NK-92 (cell line): ENCODE measurements around the gene FOXD4L6.
"Not testable (repeated sequence)": the region's sequence is repeated elsewhere in the genome, so short reads cannot be mapped to it uniquely, and the experiment has no call there.

Experiments used
- DNase-seq: peaks from one replicate; lab custom pipeline; 2025; ENCODE audit not compliant: unreplicated experiment; lab: John Stamatoyannopoulos, UW

The FOXD4L6 gene

GRCh38 chr9:41104542-41104941 lies 23.9 kb downstream of the FOXD4L6 start:
- not testable (repeated sequence) for DNase-seq

DNA sequence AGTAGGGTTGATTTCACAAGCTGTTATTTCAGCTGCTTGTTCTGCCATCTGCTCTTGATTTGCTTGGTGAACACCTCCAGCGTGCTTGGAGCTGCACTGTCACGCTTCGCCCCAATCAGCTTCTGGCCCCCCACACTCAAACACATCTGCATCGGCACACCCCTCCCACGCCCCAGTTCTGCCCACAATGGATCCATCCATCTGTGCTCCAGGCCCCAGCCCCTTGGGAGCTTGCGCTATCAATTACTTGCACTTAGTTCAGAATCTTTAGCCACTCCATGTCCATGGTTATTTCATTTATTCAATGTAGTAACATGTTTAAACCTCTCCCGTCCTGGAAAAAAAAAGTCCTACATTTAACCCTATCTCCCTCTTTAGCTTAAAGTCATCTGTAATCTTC lies 28.0 kb downstream of the FOXD4L6 start:
- DNase-seq: not testable (repeated sequence)

DNA sequence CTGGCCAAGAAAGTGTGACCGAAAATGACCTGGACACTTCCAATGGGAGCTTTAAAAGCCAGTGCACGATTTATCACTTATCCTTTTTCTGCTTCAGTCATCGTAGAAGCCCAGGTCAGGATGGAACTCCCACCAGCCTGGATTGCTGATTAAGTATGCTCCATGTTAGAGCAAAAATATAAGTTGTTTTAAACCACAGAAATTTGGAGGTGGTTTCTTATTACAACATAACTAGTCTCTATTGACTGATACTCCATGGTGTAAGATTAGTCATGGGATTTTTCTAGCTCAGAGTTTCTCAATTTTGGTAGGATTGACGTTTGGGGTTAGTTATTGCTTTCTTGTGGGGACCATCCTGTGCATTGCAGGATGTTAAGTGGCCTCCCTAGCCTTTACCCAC lies 29.7 kb downstream of the FOXD4L6 start:
- not testable (repeated sequence) for DNase-seq

GRCh38 chr9:41095060-41095459 lies 33.4 kb downstream of the FOXD4L6 start:
- not testable (repeated sequence) for DNase-seq

- DNase-seq: not testable (repeated sequence)
Measured at GRCh38 chr9:41094010-41094773, 34.3 kb downstream of the FOXD4L6 start.

DNA sequence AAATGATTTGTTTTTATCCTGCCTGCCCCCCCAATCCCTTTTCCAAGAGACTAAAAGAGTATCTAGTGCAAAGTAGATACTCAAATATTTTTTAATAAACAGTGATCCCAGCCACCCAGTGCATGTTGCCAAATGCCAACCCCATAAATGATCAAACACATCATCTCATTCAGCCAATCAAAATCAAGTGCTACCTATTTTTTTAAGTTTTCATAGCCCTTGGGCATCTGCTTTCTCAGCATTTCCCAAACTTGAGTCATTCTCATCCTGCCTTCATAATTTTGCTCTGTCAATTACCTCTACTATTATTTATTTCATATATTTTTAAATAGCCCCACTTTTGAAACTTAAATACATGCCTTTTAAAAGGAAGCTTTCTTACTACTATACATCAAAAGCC lies 37.6 kb downstream of the FOXD4L6 start:
- DNase-seq: not testable (repeated sequence)

- DNase-seq: not testable (repeated sequence)
Measured at GRCh38 chr9:41090386-41090785, 38.1 kb downstream of the FOXD4L6 start.

DNA sequence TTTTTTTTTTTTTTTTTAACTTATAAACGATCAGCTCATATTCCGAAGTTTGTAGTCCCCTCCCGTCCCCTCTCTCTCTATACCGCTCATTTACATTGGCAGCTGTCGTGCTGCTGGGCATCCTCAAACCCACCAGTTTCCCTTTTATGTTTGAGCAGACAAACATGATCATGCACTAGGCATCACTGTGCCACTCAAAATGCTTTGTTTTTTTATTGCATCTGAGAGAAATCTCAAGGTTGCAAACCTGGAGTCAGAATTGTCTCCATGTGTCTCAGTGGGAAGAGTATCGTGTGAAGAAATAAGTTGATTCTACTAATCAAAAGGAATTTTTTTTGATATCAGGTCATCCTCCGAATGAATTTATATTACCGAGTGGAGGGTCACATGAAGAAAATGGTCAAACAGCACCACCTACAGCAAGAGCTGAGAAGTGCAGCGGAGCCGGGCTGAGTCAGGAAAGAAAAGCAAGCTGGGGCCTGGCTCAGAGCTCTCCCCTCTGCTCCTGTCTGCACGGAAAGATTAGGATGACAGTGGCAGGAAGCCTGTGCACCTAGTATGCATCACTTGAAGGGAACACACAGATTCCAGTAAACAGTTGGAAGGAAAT lies 39.9 kb downstream of the FOXD4L6 start:
- not testable (repeated sequence) for DNase-seq

DNA sequence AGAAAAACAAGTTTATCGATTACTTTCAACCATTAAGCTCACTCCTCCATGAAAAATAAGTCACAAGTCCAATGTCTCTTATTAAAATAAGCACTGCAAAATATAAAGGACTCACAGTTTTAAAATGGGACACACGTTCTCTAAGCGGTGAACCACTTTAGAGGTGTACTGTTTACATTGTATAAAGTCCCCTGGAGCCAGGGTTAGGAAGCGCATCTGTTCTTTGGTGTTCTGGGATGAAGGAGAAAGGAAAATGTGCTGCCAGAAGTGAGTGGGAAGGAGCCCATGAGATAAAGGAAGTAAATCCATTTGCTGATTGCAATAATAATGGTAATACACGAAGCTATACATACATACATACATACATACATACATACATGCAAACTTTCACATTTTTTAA lies 40.6 kb downstream of the FOXD4L6 start:
- DNase-seq: not testable (repeated sequence)

- DNase-seq: not testable (repeated sequence)
Measured at GRCh38 chr9:41087157-41087780, 41.2 kb downstream of the FOXD4L6 start.

DNA sequence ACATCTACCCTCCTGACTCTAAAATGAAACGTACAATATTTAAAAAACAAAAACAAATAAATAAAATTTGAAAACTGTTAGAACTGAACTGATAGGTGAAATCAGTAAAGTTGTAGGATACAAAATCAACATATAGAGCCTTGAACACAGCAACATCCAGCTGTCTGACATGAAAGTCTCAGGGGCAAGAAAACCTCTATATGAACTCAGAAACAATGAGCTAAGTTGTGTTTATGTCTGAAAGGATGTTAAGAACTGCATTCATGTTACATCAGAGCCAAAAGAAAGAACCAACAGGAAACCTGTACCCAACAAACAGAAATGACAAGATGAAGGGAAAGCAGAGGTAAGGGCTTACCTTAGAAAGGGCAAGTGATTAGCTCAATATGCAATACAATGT lies 41.8 kb downstream of the FOXD4L6 start:
- DNase-seq: not testable (repeated sequence)

- DNase-seq: not testable (repeated sequence)
Measured at GRCh38 chr9:41086215-41086614, 42.3 kb downstream of the FOXD4L6 start.

GRCh38 chr9:41082358-41082757 lies 46.1 kb downstream of the FOXD4L6 start:
- DNase-seq: not testable (repeated sequence)

- not testable (repeated sequence) for DNase-seq
Measured at GRCh38 chr9:41079464-41079863, 49.0 kb downstream of the FOXD4L6 start.

DNA sequence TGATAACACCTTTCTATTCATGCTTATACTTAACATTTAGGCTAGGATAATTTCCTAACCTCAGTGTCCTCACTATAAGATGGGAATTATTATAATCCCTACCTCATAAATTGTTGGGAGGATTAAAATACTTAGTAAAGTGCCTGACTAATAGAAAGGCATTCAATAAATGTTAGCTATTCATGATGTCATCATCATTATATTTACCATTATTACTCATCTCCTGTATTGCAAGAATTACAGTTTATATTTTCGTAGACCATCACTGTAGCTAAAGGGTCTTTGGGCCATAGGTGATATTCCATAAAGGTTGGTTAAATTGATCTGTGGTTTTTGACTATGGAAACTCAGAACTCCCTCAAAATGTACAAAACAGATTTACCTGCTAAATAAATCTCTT lies 50.9 kb downstream of the FOXD4L6 start:
- not testable (repeated sequence) for DNase-seq
